ENCODE data around the gene LTBP2.

Gene LTBP2

GRCh38 chr14:74653386-74654138, 41.5 kb upstream of the LTBP2 start:
- no peak for DNase-seq (ENCODE audit: low read depth in 1 of 2, low spot score in 1 of 2)
- no peaks in the 10 kb centered on the region for H3K27me3 ChIP-seq (ENCODE audit: insufficient read depth, poor library complexity, severe bottlenecking)
- no peak overlapping the region for H3K27ac ChIP-seq (replicated peaks)
- H3K4me3 ChIP-seq (replicated peaks; ENCODE audit: insufficient read depth, low read length): no peak overlapping the region
- no peak for TF ChIP-seq POLR2AphosphoS5 (IDR thresholded peaks at IDR 0.05; ENCODE audit: low read depth)
- TF ChIP-seq CTCF (IDR thresholded peaks at IDR 0.05; ENCODE audit: insufficient read depth, low read length): no peak
- TF ChIP-seq REST (IDR thresholded peaks at IDR 0.05; ENCODE audit: insufficient replicate concordance, low read depth): no peak

- TF ChIP-seq POLR2AphosphoS5 (IDR thresholded peaks at IDR 0.05; ENCODE audit: low read depth): no peak
- TF ChIP-seq REST (IDR thresholded peaks at IDR 0.05; ENCODE audit: insufficient replicate concordance, low read depth): no peak
- TF ChIP-seq GABPA (IDR thresholded peaks at IDR 0.05; ENCODE audit: low read depth): no peak
- no peak for TF ChIP-seq SPI1 (IDR thresholded peaks at IDR 0.05; ENCODE audit: borderline replicate concordance, low read depth)
- TF ChIP-seq CTCF (IDR thresholded peaks at IDR 0.05; ENCODE audit: insufficient read depth, low read length): no peak
- H3K27ac ChIP-seq (replicated peaks): no peak overlapping the region
- no peaks in the 10 kb centered on the region for H3K27me3 ChIP-seq (ENCODE audit: insufficient read depth, poor library complexity, severe bottlenecking)
- no peak for DNase-seq (ENCODE audit: low read depth in 1 of 2, low spot score in 1 of 2)
- no peak overlapping the region for H3K4me3 ChIP-seq (replicated peaks; ENCODE audit: insufficient read depth, low read length)
Measured at GRCh38 chr14:74652541-74652940, 40.5 kb upstream of the LTBP2 start.

DNA sequence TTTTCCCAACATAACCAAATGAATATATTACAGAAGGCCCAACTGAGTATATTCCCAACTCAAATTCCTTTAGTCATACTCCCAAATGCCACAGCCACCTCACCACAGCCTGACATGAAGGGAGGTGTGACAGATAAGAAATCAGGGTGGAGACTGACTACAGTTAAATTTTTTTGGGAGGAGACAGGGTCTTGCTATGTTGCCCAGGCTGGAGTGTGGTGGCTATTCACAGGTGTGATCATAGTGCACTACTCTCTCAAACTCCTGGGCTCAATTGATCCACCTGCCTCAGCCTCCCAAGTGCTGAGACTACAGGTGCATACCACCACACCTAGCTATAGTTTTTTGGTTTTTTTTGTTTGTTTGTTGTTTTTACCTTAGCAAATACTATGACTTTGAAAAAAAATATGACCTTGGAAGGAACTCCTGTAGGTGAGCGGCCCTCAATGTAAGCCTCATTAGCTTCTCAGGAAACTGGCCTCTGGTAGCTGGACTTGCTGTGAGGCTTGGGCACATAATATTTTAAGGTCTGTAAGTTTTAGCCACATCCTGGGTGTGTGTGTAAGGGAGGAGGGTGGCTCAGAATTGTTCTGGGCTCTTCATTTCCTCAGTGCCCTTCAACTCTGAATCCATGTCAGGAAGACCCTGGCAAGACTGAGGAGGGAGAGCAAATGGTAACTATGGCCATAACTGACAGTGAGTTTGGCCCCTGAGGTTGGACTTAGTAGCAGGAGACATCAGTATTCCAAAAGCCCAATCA, 39.1 kb upstream of the LTBP2 start:
- TF ChIP-seq POLR2AphosphoS5 (IDR thresholded peaks at IDR 0.05; ENCODE audit: low read depth) (no peak), REST (IDR thresholded peaks at IDR 0.05; ENCODE audit: insufficient replicate concordance, low read depth) (no peak), CTCF (IDR thresholded peaks at IDR 0.05; ENCODE audit: insufficient read depth, low read length) (no peak), SPI1 (IDR thresholded peaks at IDR 0.05; ENCODE audit: borderline replicate concordance, low read depth) (no peak), GABPA (IDR thresholded peaks at IDR 0.05; ENCODE audit: low read depth) (no peak)
- DNase-seq (ENCODE audit: low read depth in 1 of 2, low spot score in 1 of 2): no peak
- no peak overlapping the region for H3K27ac ChIP-seq (replicated peaks)
- H3K4me3 ChIP-seq (replicated peaks; ENCODE audit: insufficient read depth, low read length): no peak overlapping the region
- no peaks in the 10 kb centered on the region for H3K27me3 ChIP-seq (ENCODE audit: insufficient read depth, poor library complexity, severe bottlenecking)
